Measurements from ENCODE around the gene RAI1.

- TF ChIP-seq CTCF (IDR thresholded peaks at IDR 0.05) (no peak), POLR2A (IDR thresholded peaks at IDR 0.05) (no peak)
Observed at GRCh38 chr17:17743391-17744112, 62.3 kb downstream of the RAI1 start.

All from lower leg skin (tissue), 3 donors.